NT2/D1 (cell line): ENCODE data around the gene ZNF750.

Source experiments
- SUZ12 ChIP-seq: IDR thresholded peaks from 2 replicates; pipeline ENCODE4 v1.6.1; 2011; ENCODE audit not compliant: insufficient read length, insufficient read depth; ENCODE audit errors: extremely low read depth
- YY1 ChIP-seq: IDR thresholded peaks from 2 replicates; pipeline ENCODE4 v1.6.1; 2011; ENCODE audit not compliant: insufficient read length, insufficient read depth
- ZNF274 ChIP-seq: IDR thresholded peaks from 2 replicates; pipeline ENCODE4 v1.6.1; 2011; ENCODE audit warnings: mild to moderate bottlenecking, low read depth, low read length

DNA sequence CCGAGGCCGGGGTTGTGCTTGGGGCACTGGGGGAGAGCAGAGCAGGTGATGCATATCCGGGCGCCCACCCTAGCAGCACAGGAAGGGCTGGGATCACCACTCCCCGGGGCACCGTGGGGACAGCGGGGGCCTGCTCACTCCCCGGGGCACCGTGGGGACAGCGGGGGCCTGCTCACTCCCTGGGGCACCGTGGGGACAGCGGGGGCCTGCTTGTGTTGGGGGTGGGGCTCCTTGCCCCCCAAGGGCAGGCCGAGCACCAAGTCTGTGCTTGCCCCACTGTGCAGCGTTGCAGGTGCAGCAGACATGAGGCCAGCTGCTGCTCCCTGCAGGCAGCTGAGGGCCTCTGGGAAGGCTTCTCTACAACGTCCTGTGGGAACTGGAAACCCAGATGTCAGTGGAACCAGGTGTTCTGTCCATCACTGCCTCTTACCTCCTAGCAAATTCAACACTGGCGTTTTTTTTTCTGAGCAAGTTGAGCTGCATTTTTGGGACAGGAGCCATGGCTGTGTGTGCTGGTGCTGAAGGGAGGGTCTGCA, 25.0 kb upstream of the ZNF750 start:
- TF ChIP-seq SUZ12 (no peak), YY1 (no peak), ZNF274 (no peak)
